ENCODE results near the gene NINJ2.

DNA sequence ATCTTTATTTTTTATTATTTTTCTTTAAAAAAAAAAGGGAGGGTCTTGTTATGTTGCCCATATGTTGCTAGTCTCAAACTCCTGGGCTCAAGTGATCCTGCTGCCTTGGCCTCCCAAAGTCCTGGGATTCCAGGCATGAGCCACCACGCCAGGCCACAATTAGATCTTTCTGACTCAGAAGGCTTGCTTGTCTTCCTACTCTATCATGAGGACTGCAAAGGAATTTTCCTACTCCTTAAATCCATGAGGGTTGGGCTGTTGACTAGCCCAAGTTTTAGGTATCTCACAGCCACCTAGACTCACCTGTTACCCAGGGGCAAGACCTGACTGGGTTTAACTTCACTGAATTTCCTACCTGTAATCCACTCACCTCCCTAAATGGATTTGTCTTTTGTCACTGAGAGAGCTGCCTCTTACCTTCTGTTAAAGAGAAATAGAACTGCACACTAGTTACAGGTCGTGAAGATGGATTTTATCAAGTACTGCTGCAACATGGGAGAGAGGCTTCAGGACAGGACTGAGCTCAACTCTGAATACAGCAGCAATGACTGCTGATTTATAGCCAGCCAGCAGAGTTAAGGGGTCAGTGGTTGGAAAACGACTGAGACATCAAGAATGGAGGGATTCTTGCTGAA, 131.2 kb downstream of the NINJ2 start:
- TF ChIP-seq, protein P1, sequence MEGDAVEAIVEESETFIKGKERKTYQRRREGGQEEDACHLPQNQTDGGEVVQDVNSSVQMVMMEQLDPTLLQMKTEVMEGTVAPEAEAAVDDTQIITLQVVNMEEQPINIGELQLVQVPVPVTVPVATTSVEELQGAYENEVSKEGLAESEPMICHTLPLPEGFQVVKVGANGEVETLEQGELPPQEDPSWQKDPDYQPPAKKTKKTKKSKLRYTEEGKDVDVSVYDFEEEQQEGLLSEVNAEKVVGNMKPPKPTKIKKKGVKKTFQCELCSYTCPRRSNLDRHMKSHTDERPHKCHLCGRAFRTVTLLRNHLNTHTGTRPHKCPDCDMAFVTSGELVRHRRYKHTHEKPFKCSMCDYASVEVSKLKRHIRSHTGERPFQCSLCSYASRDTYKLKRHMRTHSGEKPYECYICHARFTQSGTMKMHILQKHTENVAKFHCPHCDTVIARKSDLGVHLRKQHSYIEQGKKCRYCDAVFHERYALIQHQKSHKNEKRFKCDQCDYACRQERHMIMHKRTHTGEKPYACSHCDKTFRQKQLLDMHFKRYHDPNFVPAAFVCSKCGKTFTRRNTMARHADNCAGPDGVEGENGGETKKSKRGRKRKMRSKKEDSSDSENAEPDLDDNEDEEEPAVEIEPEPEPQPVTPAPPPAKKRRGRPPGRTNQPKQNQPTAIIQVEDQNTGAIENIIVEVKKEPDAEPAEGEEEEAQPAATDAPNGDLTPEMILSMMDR (IDR thresholded peaks at IDR 0.05), result no peak
- no peak for TF ChIP-seq USF1 (IDR thresholded peaks at IDR 0.05; ENCODE audit: borderline replicate concordance, low read depth)
- TF ChIP-seq YY1 (IDR thresholded peaks at IDR 0.05; ENCODE audit: low read depth), result no peak
- no peak for TF ChIP-seq TAF1 (IDR thresholded peaks at IDR 0.05; ENCODE audit: borderline replicate concordance, low read depth, low read length)
- TF ChIP-seq TEAD4 (IDR thresholded peaks at IDR 0.05; ENCODE audit: borderline replicate concordance, insufficient read depth), result no peak
- TF ChIP-seq POLR2AphosphoS5 (IDR thresholded peaks at IDR 0.05; ENCODE audit: low read depth, low read length), result no peak
